ENCODE data around the gene SPG7.

DNA sequence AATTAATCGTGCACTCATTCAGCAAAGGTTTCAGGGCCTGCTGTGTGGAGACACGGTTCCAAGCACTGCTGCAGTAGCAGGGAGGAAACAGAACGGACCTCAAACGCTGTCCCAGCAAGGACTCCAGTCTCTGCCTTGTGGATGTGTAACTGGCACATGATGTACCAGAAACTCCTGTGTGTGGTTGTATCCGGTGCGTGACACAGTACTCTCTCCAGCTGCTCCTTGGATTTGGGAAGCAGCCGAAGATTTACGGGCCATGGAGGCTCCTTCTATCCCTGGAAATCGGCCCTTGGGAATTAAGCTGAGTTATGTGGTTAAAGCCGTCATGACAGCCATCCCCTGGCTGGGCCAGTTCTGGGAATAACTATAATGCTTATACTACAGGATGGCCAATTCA is 9.4 kb upstream of the SPG7 start:
- TF ChIP-seq POLR2AphosphoS5 (IDR thresholded peaks at IDR 0.05; ENCODE audit: low read depth, low read length) (no peak), POLR2A (IDR thresholded peaks at IDR 0.05; ENCODE audit: low read depth, low read length) (no peak)
